CMK (cell line): ENCODE results near the gene CAMK2A.
"Not testable (repeated sequence)": the region's sequence is repeated elsewhere in the genome, so short reads cannot be mapped to it uniquely, and the experiment has no call there.

ENCODE experiments used
- DNase-seq: peaks from one replicate; pipeline ENCODE4 v3.0.0-alpha.2; 2010; ENCODE audit warnings: low read depth

Gene CAMK2A

DNA sequence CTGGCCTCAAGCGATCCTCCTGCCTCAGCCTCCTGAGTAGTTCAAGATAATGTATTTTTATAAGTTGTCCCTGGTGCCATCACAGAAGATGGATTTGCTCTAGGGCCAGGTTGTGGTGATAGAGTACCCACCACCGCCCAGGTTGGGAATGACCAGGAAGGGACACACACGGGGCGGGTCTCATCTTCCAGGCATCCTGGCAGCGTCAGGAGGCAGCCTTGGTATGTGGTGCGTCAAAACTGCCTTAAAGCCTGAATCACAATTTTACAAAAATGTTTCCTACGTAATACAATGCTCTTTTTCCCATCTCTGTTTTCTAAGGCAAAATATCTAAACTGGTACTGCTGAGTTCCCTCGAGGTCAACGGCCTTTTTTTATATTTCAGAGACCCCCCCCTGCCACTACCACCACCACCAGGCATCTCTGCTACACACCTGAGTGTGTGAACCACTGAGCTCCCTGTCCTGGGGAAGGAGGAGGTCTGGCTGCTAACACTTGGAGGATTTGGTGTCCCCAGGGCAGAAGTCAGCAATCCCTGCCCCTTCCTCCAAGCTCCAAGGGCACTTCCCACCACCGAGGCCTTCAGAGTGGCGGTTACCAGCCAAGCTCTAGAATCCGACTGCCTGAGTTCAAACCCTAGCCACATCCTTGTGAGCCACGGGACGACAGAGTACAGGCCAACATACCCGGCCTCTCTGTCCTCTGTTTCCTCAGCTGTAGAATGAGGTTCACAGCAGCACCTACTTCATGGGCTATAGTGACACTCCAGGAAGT, 52.4 kb downstream of the CAMK2A start:
- no peak for DNase-seq

DNA sequence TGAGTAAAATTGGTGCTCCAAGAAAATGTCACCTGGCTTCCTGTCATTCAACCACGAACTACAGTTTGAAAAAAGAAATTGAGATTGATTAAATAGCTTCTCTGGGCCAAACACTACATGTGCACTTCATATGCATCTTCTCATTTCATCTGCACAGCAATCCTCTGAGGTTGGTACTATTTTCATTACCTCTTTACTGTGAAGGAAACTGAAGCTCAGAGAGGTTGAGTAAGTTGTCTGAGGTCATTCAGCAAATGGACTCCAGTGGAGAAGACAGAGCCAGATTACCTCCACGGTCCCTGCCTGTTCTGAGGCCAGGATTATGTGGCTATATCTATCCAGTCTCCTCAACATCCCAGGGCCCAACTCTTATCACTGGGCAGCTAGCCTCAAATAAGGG, 53.3 kb downstream of the CAMK2A start:
- DNase-seq: no peak

DNA sequence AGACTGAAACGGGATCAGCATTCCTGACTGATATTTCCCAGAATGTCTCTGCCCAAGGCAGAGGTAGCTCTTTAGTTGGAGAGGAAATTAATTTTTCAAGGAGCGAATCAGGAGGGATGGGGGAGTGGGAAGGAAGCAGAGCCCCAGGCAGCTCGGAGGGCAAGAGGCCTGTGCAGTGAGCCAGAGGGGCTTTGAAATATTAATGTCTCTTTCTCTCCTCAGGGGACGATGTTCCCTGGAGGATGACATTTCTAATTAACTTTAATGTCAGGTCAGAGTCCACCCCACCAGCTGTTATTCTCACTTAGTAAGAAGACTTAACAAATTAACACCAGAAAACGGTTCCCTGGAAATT, 54.1 kb downstream of the CAMK2A start:
- no peak for DNase-seq

DNA sequence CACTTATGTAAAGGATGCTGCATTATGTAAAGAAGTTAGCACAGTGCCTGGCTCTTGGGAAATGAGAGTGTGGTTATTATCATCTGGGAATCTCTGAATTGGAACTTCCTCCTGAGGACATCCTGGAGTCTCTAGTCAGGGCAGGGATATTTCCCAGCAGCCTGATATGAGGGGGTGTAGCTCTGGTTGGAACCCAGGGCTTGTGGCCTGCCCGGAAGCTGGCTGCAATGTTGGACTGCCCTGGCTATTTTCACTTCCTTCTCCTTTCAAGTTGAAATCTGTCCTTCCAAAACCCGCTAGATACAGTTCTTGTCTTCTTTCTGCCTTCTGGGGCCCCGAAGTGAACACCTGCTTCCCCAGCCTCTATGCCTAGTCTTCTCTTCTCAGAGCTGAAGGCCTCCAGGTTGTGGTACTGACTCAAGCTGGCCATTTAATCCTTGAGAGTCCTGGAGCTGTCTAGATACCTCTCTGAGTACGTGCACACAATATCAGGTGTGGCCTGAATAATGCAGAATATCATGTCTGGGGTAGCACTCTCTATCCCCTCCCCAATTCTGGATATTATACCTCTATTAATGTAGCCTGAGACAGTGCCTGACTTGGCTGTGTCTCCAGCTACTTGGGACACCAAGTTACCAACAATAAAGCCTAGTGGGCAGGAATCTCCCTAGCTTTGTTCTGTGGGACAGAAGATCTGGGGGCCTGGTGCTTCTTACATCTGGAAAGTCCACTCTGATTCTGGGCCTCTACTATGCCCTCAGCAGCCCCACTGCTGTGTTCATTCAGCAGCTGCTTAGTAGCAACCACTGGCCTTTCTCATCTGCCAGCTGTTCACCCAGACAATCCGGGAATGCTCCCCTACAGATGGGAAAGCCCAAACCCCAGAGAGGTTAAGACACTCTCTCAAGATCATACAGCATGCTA, 54.7 kb downstream of the CAMK2A start:
- no peak for DNase-seq

DNA sequence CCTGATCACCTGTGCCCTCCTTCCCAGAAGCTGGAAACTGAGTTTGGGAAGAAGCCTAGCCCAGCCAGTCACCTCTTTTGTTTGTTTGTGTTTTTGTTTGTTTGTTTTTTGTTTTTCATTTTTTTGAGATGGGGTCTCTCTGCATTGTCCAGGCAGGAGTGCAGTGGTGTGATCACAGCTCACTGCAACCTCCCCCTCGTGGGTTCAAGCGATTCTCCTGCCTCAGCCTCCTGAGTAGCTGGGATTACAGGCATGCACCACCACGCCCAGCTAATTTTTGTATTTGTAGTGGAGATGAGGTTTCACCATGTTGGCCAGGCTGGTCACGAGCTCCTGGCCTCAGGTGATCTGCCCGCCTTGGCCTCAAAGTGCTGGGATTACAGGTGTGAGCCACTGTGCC, 55.9 kb downstream of the CAMK2A start:
- not testable (repeated sequence) for DNase-seq

DNA sequence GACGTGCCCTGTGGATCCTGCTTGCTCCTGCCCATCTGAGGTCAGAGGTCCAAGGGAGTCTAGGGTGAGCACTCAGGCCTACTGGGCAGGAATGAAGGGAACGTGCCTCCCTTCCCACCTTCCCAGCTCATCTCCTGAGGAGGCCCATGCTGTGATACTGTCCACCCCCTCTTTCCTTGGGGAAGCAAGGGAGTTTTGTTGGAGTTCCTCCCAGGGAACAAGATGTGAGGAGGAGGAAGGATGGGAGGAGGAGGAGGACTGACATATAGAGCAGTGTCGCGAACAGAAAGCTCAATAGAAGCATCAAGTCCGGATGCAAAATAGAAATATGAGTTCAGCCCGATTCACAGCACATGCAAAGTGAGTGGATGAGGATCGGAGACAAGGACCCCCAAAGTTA, 58.7 kb downstream of the CAMK2A start:
- no peak for DNase-seq

DNA sequence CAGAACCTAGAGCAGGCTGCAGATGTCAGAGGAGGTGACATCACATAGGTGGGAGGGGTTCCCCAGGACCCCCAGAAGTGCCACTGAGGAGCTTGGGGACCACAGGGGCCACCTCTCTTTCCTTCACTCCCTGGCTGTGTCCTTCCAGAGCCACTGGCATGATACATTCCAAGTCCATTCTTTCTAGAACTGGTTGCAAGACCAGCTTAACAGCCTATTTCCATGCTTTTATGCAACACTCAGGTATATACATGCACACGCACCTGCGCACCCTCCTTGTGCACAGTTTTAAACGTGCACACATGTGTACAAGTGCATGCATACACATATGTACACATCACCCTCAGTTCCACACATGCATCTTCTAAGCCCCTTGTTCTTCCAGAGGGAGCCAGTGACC, 60.0 kb downstream of the CAMK2A start:
- DNase-seq: no peak

DNA sequence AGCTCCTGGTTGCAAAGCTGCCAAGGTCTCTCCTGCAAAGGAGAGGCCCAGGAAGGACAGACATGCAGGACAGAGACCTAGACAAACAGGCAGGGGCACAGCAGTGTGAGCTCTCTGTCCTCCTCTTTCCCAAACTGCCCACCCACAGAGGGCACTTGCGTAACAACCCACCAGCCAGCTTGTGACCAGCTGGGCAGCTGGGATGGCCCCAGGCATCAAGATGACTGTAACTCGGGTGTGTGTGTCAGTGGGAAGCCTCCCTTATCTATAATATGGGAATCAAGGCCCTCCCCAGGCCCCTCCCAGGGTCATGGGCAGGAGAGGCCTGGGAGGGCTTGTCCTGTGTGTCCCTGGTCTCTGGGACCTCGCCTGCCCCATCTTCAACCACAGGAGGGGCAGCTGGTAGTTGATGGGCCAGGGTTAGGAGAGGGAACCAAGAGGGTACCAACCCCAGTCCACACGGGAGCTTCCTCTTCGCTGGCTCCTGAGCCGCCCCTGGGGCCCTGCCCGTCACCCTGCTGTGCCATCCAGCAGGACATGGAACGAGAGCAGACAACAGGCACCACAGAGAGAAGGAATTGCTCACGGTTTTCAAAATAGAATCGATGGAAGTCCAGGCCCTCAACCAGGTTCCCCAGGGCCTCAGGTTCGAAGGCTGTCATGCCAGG, 61.8 kb downstream of the CAMK2A start:
- no peak for DNase-seq

DNA sequence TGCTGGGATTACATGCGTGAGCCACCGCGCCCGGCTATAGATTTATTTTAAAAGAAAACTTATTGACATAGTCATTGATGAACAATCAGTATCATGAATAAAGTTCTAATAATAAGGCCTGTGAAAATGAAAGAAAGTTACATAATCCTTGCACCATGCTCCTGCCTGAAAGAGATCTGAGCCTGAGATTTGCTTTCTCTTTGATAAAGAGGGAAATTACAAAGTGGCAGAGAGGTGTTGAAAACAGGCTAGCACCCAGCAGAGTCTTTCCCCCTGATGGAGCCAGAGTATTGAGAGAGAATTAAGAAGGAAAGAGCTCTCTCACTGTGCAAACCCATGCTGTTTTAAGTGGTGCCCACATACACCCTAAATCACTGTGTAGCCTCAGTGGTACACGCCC, 62.5 kb downstream of the CAMK2A start:
- no peak for DNase-seq

DNA sequence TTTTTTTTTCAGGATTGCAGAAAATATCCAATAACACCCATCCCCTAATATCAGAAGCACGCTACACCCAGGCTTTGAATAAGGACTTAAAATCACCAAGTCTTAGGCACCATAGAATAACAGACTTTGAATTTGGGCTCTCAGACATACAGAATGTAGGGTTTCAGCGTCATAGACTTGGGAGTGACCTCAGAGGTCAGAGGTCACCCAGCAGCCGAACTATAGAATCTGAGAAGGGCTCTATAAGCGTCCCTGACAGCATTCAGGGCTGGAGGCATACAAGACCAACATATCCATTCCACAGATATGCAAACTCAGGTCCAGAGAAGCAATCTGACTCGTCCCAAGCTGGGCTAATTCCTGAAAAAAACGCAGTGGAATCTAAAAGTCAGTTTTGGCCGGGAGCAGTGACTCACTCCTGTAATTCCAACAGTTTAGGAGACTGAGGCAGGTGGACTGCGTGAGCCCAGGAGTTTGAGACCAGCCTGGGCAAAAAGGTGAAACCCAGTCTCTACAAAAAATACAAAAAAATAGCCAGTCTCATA, 65.0 kb downstream of the CAMK2A start:
- DNase-seq: no peak

DNA sequence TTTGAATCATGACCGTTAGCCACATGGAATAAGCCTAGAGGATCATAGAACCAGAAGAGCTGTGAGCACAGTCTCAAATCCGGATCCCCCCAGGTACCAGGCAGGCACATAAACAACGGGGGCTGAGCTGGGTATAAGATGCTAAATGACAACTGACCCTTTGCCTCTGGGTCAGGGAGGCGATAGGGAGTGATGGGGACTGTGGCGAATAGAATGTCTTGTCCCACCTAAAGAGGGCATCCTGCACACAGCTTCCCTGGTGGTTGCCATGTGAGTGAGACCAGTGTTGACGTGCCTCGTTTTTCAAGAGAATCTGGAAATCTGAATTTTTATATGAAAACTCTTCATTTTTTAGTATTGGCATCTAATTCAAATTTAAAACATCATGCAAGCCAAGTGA, 66.1 kb downstream of the CAMK2A start:
- no peak for DNase-seq

DNA sequence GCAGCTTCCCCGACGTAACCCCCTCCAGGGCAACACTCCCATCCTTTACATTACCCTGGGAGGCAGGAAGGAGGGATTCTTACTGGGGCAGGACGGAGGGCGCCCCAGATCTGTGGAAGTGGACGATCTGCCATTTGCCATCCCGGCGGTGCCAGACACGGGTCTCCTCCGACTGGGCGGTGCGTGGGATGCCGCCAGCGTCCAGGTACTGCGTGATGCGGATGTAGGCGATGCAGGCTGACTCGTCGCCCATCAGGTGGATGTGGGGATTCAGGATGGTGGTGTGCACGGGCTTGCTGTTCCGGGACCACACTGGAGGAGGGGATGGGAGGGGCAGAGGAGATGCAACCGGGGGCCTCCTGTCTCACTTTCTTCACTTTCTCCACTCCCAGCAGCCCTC, 66.7 kb downstream of the CAMK2A start:
- no peak for DNase-seq

DNA sequence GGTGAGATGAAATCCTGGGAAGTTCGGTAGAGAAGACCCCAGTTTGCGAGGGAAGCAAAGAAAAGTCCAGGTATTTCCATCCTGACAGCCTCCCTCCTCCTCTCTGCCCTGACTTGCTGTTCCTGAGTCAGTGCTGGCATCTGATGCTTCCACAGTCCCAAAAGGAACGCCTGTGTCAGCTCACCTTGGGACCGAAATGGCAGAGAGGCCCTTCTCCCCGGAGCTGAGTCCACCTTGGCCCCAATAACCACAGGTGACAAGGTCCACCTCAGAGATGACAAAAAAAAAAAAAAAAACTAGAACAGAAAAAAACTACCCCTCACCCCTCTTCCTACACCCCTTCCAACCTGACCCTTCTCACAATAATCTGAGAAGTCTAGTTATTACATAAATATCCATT, 68.1 kb downstream of the CAMK2A start:
- DNase-seq: no peak

DNA sequence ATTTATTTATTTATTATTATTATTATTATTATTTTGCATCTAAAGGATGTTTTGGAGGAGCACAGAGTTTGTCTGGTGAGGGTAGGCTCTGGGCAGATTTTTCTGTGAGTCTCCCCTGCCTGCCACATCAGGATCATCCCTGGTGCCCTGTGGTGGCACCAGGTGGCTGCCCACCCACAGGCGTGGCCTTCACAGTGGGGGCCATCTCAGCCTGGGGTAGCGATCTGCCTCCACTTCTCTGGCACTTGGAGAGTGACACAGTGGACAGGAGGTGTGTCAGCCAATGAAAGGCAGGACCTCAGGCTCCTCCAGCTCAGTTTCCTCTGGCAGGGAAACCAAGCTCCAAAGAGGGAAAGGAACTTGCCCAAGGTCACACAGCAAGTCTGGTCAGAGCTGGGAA, 69.7 kb downstream of the CAMK2A start:
- DNase-seq: no peak

DNA sequence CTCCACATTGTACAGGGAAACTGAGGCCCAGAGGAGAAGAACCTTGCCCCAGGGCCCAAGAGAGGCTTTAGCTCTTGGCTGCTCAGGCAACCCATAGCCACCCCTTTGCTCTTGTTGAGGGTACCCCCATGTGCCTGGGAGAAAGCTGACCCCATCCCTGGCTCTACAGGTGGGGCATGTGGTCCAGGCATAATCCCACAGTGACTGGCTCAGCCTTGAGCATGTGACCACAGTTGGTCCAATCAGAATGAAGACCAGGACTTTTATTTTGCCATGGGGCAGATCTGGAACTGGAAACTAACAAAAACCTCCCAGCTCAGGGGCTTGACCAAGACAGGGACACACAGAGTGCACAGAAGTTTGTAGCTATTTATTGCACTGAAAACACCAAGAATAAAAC, 70.4 kb downstream of the CAMK2A start:
- DNase-seq: no peak

DNA sequence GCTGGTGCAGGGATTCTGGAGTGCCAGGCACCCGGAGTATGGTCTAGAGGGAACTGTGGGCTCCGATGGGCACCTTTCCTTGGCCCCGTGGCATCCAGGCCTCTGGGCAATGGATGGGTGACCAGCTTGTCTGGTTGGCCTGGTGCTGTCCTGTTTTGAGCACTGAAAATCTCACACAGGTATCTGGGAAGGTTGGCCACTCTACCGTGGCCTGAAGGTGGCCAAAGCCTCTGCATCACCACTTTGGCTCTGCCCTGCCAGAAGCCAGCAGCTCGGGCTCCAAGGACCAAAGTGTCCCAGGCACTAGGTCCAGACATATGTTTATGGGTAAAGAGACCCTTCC, 70.9 kb downstream of the CAMK2A start:
- no peak for DNase-seq

DNA sequence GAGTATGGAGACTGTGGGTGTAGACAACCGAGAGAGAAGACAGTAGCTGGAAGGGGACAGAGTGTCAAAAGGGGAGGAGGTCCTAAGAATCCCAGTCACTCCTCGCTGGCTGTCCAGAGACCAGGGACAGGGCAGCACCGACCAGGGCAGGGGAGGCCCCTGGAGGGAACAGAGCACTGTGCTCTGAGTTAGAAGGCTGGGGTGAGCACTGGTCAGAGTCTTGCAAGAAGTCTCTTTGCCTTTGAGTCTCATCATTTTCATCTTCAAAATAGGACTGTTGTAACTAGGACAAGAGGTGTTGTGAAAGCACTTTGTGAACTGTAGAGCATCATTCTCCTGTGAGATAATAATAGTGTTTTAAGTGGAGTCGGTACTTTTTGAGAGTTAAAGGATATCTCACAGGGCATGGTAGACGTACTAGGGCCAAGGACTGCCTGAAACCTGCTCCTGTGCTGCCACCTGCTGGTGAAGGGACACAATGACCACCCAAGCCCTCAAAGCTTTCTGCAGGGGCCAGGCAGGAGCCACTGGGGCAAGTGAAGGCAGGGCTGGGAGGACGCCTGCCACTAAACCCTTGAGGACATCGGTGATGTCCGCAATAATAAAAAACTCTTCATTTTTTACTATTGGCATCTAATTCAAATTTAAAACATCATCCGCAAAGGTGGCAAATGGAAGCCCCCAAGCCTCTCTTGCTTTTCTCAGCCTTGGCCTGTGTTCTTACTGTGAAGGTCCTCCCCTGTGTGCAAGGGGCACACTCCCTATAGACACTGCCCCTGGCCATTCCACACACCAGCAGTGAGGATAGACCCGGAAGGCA, 71.5 kb downstream of the CAMK2A start:
- peak; percentile 61 for DNase-seq

DNA sequence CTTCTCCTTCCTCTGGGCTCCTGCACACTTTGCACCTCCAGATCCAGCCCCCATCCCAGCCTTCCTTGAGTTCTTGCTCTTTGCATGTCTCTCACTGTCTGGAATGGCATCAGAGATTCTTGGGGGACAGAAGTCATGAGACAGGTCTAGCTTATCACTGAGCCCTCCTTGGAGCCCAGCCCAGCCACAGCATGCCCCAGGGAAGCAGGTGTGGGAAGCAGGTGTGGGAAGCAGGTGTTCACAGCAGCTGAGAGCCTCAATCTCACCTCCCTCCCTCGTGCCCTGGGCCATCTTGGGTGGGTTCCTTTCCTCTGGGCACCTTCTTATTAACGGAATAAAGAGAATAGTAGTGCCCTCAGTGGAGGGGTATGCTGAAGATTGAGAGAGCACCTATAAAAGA, 72.5 kb downstream of the CAMK2A start:
- no peak for DNase-seq

DNA sequence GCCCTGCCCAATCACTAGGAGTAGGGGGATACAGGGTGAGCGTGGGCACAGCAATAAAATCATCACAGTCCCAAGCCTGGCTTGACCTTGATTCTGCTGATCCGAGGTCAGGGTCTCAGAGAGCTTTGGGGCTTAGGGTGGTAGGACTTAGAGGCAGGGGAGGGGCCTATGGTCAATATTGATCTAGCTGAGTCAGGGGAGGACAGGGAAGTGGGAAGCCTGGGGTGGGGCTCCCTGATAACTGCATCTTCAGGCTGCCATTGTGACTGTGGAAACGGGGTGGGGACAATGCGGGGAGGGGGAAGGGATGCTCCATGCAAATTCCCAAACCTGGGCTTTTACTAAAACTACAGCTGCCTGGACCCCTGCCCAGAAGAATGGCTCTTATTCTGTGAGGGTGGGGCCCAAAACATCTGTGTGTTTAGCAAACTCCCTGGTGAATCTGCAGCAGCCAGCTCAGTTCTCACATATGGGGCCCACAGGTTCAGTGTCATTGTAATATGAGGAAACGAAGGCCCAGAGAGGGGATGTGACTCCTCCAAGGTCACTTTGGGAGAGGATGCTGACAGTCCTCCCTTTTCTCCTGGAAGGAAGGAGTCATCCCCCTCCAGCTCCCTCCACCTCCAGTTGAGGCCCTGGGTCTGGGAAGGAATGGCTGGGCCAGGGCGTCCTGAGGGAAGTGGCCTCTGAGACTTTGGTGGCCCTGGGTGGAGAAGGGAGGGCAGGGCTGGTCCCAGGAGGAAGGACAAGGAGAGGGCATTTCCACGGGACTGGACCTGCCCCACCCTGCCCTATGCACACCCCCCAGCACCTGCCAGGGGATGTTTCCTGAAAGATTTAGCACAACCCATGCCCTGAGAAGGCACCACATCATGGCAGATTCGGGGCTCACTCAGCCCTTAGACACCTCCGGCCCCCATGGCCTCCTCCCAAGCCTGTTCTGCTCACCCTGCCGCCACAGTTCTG, 73.3 kb downstream of the CAMK2A start:
- no peak for DNase-seq

DNA sequence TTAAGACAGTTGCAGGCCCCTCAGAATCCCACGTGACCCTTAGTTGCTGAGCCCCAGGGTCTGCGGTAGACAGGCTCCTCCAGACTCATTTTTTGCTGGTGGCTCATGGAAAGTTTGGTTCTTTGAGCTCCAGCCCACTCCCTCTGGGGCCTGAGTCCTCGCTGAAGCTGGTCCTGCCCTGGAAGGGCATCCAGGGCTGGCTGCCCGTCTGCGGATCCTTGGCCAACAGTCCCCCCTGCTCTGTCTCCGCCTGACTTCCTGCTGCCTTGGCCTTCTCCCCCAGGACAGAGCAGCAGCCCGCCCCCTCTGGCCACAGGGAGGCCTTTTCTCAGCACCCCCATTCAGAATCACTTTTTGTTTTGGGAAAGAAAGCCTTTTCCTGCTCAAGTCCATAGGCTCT, 75.3 kb downstream of the CAMK2A start:
- no peak for DNase-seq

DNA sequence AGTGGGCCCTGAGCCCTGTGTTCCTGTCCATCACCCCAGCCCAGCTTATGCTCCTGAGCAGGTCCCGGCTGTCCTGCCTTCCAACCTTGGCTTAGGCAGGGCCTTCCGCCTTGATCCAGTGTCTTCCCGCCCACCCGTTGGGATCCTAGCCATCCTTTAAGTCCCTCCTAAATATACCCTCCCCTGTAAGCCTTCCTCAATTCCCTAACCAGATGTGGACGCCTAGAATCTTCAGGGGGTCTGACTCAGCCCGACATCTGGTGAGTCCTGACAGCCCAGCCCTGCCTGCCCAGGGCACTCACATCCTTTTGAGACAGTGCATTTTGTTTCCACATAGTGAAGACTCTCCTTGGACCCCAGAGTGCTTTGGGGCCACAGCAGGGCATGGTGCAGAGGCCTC, 76.0 kb downstream of the CAMK2A start:
- no peak for DNase-seq
